Activated CD4-positive, CD25-positive, alpha-beta regulatory T cell treated with anti-CD3 and anti-CD28 coated beads, Interleukin-2, amount 50 U/mL, for 16 hours (primary cell): Measurements from ENCODE around the gene MBD6.
A peak's percentile ranks its signal among the peaks of the same experiment; 100 is the strongest.

Experiments
- DNase-seq: peaks from one replicate; pipeline ENCODE4 v3.0.0-alpha.2; 2020; ENCODE audit warnings: low read depth, low spot score

The MBD6 gene, protein sequence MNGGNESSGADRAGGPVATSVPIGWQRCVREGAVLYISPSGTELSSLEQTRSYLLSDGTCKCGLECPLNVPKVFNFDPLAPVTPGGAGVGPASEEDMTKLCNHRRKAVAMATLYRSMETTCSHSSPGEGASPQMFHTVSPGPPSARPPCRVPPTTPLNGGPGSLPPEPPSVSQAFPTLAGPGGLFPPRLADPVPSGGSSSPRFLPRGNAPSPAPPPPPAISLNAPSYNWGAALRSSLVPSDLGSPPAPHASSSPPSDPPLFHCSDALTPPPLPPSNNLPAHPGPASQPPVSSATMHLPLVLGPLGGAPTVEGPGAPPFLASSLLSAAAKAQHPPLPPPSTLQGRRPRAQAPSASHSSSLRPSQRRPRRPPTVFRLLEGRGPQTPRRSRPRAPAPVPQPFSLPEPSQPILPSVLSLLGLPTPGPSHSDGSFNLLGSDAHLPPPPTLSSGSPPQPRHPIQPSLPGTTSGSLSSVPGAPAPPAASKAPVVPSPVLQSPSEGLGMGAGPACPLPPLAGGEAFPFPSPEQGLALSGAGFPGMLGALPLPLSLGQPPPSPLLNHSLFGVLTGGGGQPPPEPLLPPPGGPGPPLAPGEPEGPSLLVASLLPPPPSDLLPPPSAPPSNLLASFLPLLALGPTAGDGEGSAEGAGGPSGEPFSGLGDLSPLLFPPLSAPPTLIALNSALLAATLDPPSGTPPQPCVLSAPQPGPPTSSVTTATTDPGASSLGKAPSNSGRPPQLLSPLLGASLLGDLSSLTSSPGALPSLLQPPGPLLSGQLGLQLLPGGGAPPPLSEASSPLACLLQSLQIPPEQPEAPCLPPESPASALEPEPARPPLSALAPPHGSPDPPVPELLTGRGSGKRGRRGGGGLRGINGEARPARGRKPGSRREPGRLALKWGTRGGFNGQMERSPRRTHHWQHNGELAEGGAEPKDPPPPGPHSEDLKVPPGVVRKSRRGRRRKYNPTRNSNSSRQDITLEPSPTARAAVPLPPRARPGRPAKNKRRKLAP

GRCh38 chr12:57522011-57522886 is at the start of gene MBD6:
MBD6 (plus strand) TSS chr12:57522824; CDS start chr12:57524304, 1,480 bp downstream.
- DNase-seq, result peak; percentile 75

- DNase-seq, result no peak
These were observed 49.2 kb upstream of the MBD6 start for GRCh38 chr12:57473392-57473791.

- no peak for DNase-seq
These were observed 48.7 kb upstream of the MBD6 start for GRCh38 chr12:57473886-57474285.

DNA sequence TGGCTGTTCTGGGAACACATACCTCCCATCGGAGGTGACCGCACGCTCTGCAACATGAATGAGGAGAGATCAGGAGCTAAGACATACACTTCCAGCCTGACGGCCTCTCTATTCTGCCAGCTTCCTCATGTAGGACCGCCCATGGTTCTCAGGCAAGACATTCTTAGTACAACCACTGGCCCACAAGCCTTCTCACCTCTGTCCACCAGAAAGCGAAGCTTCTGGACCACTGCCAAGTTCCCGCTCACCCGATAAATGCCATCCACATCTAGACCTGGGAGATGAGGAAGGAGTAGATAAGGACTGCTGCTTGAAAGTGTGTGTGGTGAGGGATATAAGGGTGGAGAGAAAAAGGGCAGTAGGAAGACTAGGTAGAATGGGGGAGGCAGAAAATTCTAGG is 48.2 kb upstream of the MBD6 start:
- DNase-seq, result no peak

DNA sequence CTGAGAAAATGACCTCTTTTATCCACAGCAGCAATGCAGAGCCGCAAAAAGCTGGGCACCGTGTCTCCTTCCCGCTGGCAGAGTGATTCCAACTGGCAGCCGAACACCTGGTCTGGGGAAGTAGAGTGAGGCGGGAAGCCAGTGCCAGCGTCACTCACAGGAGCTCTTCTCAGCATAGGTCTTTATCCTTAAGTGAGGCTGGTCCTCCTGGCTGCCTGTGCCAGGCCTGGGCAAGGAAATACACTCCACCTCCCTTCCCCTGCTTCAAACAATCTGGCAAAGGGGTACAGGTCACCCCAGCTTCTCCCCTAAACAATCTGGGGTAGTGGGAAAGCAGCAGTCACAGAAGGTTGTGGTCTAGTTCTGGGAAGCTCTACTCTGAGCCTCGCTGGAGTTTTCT is 47.8 kb upstream of the MBD6 start:
- no peak for DNase-seq

GRCh38 chr12:57475271-57476161 is 47.1 kb upstream of the MBD6 start:
- DNase-seq, result no peak

- DNase-seq, result no peak
These were observed 46.2 kb upstream of the MBD6 start for GRCh38 chr12:57476162-57476992.

- DNase-seq, result no peak
These were observed 45.5 kb upstream of the MBD6 start for GRCh38 chr12:57476993-57477709.

GRCh38 chr12:57477710-57478681 is 44.6 kb upstream of the MBD6 start:
- DNase-seq, result no peak

DNA sequence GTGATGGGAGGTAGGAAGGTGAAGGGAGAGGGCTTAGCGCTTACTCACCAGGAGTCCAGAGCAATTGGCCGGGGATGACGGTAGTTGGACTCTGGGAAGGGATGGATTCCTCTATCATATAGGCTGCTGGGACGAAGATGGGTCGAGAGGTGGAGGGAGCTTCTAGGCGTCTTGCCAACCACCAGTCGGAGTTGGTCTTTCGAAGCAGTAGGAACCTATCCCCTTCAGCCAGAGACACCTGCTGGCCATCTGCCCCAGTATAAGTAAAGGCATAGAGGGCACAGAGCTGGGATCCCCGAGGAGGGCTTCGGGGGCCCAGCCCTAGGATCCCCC is 43.6 kb upstream of the MBD6 start:
- DNase-seq, result no peak

DNA sequence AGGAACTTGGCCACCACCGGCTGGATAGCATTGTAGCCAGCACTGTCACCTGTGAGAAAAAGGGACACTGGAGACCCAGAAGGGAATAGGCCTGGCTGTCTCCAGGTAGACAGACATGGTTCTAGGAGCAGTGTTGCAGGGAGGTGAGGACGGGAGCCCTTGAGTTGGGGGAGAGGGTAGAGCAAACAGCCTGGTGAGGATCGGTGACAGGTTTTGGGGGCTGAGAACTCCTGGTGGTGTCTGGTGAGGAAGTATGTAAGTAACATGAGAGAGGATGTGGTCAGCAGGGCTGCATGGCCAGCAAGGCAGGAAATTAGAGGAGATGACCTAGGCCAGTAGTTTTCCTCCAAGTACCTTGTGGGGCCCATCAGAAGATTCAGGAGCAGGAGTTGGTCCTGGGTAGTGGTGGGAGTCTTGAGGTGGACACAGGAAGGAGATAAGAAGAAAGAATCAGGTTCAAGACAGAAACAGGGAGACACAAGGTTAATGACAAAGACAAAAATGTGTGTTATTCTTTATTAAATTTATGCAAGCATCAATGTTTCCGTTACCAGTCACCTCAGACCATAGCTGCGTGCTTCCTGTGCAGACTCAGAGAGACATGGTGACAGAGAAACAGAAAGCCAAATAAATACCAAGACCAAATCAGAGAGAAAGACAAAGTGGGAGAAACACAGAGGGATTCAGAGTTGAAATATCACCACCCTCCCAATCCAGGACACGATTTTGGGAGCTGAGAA is 43.1 kb upstream of the MBD6 start, which contains the start of gene ARHGAP9:
Gene ARHGAP9, minus strand, starts transcription at position 491 of the 740 bp plus-strand sequence. Its CDS starts 460 bp downstream, at position 31.
- no peak for DNase-seq

DNA sequence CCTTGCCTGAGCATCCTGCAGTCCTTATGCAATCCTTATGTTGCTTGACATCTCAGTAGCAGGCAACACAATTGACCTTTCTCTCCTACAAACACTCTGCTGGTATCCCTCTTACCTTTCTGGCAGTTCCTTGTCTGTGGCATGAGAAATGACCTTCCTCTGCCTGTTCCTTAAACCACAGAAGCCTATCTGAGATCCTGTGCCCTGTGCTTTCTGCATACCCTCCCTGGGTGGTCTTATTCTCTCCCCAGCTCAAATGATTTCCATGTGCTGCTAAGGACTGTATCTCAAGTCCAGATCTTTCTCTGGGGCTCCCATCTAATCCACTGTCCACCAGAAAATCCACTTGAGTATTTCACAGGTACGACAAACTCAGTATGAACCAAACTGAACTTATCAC is 41.0 kb upstream of the MBD6 start:
- no peak for DNase-seq

DNA sequence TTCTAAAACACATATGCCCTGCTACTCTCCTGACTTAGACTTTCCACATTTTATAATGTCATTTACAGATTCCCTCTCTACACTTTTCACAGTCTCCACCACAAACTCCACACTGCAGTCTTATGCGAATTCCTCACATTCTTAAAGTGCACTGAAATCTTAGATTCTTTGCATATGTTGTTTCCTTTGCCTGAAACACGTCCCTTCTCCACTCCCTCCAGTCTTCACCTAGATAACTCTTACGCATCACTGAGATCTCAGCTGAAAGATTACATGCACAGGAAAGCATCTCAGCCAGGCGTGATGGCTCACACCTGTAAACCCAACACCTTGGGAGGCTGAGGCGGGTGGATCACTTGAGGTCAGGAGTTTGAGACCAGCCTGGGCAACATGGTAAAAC is 39.2 kb upstream of the MBD6 start:
- DNase-seq, result no peak

DNA sequence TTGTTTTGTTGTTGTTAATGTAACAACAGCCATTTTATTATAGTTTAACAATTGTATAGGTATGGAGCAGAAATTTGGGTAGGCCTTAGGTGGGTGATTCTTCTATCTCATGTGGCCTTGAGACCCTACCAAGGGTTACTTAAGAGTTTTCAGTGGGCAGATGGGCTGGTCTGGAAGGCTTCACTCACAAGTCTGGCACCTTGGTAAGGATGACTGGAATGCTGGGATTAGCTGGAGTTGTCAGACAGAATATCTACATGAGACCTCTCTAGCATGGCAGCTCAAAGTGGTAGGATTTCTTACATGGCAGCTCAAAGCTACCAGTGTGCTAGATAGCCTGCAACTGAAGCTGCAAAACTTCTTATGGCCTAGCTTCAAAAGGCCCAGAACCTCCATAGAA is 36.9 kb upstream of the MBD6 start:
- no peak for DNase-seq

GRCh38 chr12:57487055-57487596 is 35.5 kb upstream of the MBD6 start:
- DNase-seq, result no peak

- peak; percentile 89 for DNase-seq
These were observed 34.8 kb upstream of the MBD6 start, which contains the start of gene MARS1 for GRCh38 chr12:57487597-57488401. MARS1 (plus strand) TSS chr12:57488068; CDS start chr12:57488091, 23 bp downstream.
